OCI-LY1 (cell line): Measurements from ENCODE around the gene ATF6B.
A peak's percentile ranks its signal among the peaks of the same experiment; 100 is the strongest.

ENCODE experiments used
- H2AFZ ChIP-seq: fragments of 200-600 bp; sonication (generic), shearing (Covaris generic); 2 replicates; pipeline ENCODE4 v1.6.0; 2014; ENCODE audit warnings: antibody characterized with exemption, mild to moderate bottlenecking, low read length
- H3F3A ChIP-seq: fragments of 200-600 bp; sonication (generic), shearing (Covaris generic); 2 replicates; pipeline ENCODE4 v1.6.0; 2014; ENCODE audit warnings: mild to moderate bottlenecking, antibody characterized with exemption, low read length, moderate library complexity; ENCODE audit not compliant: insufficient read depth
- H3K27ac ChIP-seq: fragments of 200-600 bp; sonication (generic); 2 replicates; pipeline ENCODE4 v1.5.1; 2014; ENCODE audit warnings: low read length, mixed run types, mild to moderate bottlenecking, low read depth; ENCODE audit not compliant: poor library complexity, severe bottlenecking
- H3K27me3 ChIP-seq: fragments of 200-600 bp; sonication (generic); 2 replicates; pipeline ENCODE4 v1.6.0; 2014; ENCODE audit warnings: antibody characterized with exemption, mild to moderate bottlenecking, low read length, moderate library complexity; ENCODE audit not compliant: insufficient read depth
- H3K36me3 ChIP-seq: fragments of 200-600 bp; sonication (generic); 2 replicates; pipeline ENCODE4 v1.6.1; 2014; ENCODE audit warnings: mild to moderate bottlenecking, antibody characterized with exemption, low read length, moderate library complexity, mixed read lengths; ENCODE audit not compliant: insufficient read depth
- H3K4me1 ChIP-seq: fragments of 200-600 bp; sonication (generic); 2 replicates; pipeline ENCODE4 v1.5.1; 2014; ENCODE audit warnings: mild to moderate bottlenecking, low read length, moderate library complexity; ENCODE audit not compliant: insufficient read depth, severe bottlenecking
- H3K4me2 ChIP-seq: fragments of 200-600 bp; sonication (generic), shearing (Covaris generic); 2 replicates; pipeline ENCODE4 v1.6.1; 2014; ENCODE audit warnings: low read length
- H3K4me3 ChIP-seq: fragments of 200-600 bp; sonication (generic); 2 replicates; pipeline ENCODE4 v1.5.1; 2014; ENCODE audit warnings: low read length, low read depth, mild to moderate bottlenecking, mixed read lengths; ENCODE audit not compliant: poor library complexity, severe bottlenecking
- H3K79me2 ChIP-seq: fragments of 200-600 bp; shearing (Covaris generic); 2 replicates; pipeline ENCODE4 v1.6.1; 2016; ENCODE audit warnings: mixed run types, low read length, mixed read lengths; ENCODE audit not compliant: insufficient read depth
- H3K9ac ChIP-seq: fragments of 200-600 bp; sonication (generic), shearing (Covaris generic); 2 replicates; pipeline ENCODE4 v1.6.1; 2014; ENCODE audit warnings: mild to moderate bottlenecking, low read length, mixed read lengths
- H3K9me2 ChIP-seq: fragments of 200-600 bp; sonication (generic), shearing (Covaris generic); 2 replicates; pipeline ENCODE4 v1.6.1; 2014; ENCODE audit warnings: low read depth, mild to moderate bottlenecking, low read length, mixed read lengths
- H3K9me3 ChIP-seq: fragments of 200-600 bp; shearing (Covaris generic); 2 replicates; pipeline ENCODE4 v1.6.1; 2014; ENCODE audit warnings: low read length, mixed read lengths
- H4K20me1 ChIP-seq: fragments of 200-600 bp; sonication (generic), shearing (Covaris generic); 2 replicates; pipeline ENCODE4 v1.6.0; 2016; ENCODE audit warnings: mild to moderate bottlenecking, low read length; ENCODE audit not compliant: insufficient read depth
- EZH2 ChIP-seq: fragments of 200-600 bp; sonication (generic), shearing (Covaris generic); IDR thresholded peaks from 2 replicates; pipeline ENCODE4 v1.8.0; 2017; ENCODE audit warnings: borderline replicate concordance, mixed run types, mild to moderate bottlenecking, antibody characterized with exemption, low read length, moderate library complexity, mixed read lengths
- TF ChIP-seq, protein P1 (sequence below): fragments of 200-600 bp; sonication (generic), shearing (Covaris generic); IDR thresholded peaks from 2 replicates; pipeline ENCODE4 v1.5.1; 2017; ENCODE audit warnings: mild to moderate bottlenecking, antibody characterized with exemption, low read length, moderate library complexity, mixed read lengths

ATF6B gene

GRCh38 chr6:32088487-32089049 lies 39.5 kb downstream of the ATF6B start:
- Histone ChIP-seq H3K27ac (no peak overlapping the region), H3K36me3 (no peaks in the 10 kb centered on the region), H3K9me2 (no peaks in the 10 kb centered on the region), H4K20me1 (no peaks in the 10 kb centered on the region), H3K27me3 (peaks cover 4% of the 10 kb centered on the region), H3K9ac (no peak overlapping the region), H2AFZ (no peak overlapping the region), H3K4me1 (peaks cover 6% of the 10 kb centered on the region), H3F3A (no peaks in the 10 kb centered on the region), H3K79me2 (no peaks in the 10 kb centered on the region), H3K4me2 (no peak overlapping the region), H3K4me3 (no peak overlapping the region), H3K9me3 (no peaks in the 10 kb centered on the region)
- no peak for TF ChIP-seq EZH2
- TF ChIP-seq, protein P1, sequence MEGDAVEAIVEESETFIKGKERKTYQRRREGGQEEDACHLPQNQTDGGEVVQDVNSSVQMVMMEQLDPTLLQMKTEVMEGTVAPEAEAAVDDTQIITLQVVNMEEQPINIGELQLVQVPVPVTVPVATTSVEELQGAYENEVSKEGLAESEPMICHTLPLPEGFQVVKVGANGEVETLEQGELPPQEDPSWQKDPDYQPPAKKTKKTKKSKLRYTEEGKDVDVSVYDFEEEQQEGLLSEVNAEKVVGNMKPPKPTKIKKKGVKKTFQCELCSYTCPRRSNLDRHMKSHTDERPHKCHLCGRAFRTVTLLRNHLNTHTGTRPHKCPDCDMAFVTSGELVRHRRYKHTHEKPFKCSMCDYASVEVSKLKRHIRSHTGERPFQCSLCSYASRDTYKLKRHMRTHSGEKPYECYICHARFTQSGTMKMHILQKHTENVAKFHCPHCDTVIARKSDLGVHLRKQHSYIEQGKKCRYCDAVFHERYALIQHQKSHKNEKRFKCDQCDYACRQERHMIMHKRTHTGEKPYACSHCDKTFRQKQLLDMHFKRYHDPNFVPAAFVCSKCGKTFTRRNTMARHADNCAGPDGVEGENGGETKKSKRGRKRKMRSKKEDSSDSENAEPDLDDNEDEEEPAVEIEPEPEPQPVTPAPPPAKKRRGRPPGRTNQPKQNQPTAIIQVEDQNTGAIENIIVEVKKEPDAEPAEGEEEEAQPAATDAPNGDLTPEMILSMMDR, result no peak

DNA sequence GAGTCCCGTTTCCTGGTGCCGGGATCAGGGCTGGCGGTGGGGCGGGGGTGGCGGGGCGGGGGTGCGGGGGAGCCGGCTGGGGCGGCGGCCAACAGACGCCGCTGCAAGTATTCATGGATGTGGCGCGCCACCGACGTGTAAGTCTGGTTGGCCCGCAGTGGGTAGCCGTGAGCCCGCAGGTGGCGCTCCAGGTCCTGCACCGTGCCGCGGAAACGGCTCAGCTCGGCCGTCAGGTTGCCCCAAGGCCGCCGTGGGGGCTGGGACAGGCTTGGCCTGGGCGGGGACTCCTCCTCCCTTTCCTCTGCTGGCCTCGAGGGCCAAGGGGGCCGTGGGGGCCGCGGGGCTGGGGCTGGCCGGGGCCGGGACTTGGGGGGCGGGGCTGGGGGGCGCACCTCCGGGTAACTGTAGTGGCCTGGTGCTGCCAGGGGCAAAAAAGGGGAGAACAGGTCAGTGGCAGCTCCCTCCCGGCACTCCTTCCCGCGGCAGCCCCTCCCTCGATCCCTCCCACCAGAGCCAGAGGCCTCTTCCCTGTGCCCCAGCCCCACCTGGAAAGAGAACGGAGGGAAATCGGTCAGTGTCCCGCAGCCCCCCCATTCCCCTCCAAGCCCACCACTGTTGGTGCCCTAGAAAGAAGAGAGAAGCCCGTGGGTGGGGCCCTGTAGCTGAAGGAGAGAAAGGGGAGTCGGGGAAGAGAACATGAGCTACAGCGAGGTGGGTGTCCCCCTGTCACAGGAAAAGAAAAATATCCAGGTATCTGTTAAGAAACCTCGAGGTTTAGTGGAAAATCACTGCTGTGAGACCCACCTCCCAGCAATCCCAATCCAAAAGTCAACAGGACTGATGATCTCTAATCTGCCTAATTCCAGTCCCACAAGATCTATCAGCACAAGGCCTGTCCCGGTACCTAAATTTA lies 40.2 kb downstream of the ATF6B start:
- Histone ChIP-seq H3K36me3 (no peaks in the 10 kb centered on the region), H3K27me3 (peaks cover 4% of the 10 kb centered on the region; the same call in 1 of the 2 replicates), H3K4me1 (peaks cover 6% of the 10 kb centered on the region), H3K79me2 (no peaks in the 10 kb centered on the region), H3K4me2 (no peak overlapping the region), H3K4me3 (no peak overlapping the region), H3K9me3 (no peaks in the 10 kb centered on the region), H2AFZ (no peak overlapping the region), H3F3A (no peaks in the 10 kb centered on the region), H4K20me1 (no peaks in the 10 kb centered on the region), H3K9ac (no peak overlapping the region), H3K9me2 (no peaks in the 10 kb centered on the region), H3K27ac (no peak overlapping the region)
- TF ChIP-seq, protein P1, result peak; percentile 64
- TF ChIP-seq EZH2, result no peak

- no peaks in the 10 kb centered on the region for H3K9me2 ChIP-seq
- peaks cover 4% of the 10 kb centered on the region; the same call in 1 of the 2 replicates for H3K27me3 ChIP-seq
- H4K20me1 ChIP-seq, result no peaks in the 10 kb centered on the region
- peak overlapping the region; percentile 50 for H3K4me2 ChIP-seq
- H3K9ac ChIP-seq, result no peak overlapping the region; the same call in 1 of the 2 replicates
- no peak overlapping the region for H3K4me3 ChIP-seq
- H3K79me2 ChIP-seq, result no peaks in the 10 kb centered on the region
- H3K36me3 ChIP-seq, result no peaks in the 10 kb centered on the region
- peaks cover 6% of the 10 kb centered on the region for H3K4me1 ChIP-seq
- H3K9me3 ChIP-seq, result no peaks in the 10 kb centered on the region
- no peak overlapping the region for H2AFZ ChIP-seq
- no peak overlapping the region for H3K27ac ChIP-seq
- no peaks in the 10 kb centered on the region for H3F3A ChIP-seq
- TF ChIP-seq EZH2, result no peak
- TF ChIP-seq, protein P1, result no peak
These were observed 41.1 kb downstream of the ATF6B start for GRCh38 chr6:32086661-32087573.
